Measurements from ENCODE around the gene VAMP1.
"Not testable (repeated sequence)": the region's sequence is repeated elsewhere in the genome, so short reads cannot be mapped to it uniquely, and the experiment has no call there.

The VAMP1 gene, protein sequence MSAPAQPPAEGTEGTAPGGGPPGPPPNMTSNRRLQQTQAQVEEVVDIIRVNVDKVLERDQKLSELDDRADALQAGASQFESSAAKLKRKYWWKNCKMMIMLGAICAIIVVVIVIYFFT
- long read RNA-seq, donor 1, partial matches to known transcripts: 0 of 2 reads
- long read RNA-seq, donor 1, other reads (novel, unspliced or antisense): 0 of 2 reads
- long read RNA-seq, donor 2: 0 reads
- long read RNA-seq, donor 3: 0 reads
- long read RNA-seq, donor 4, partial matches to known transcripts: 0 of 2 reads
- long read RNA-seq, donor 4, other reads (novel, unspliced or antisense): 0 of 2 reads
- long read RNA-seq, donor 5, partial matches to known transcripts: 0 of 3 reads
- long read RNA-seq, donor 5, other reads (novel, unspliced or antisense): 0 of 3 reads
- long read RNA-seq, donor 6, partial matches to known transcripts: 0 of 1 reads
- long read RNA-seq, donor 6, other reads (novel, unspliced or antisense): 0 of 1 reads
- long read RNA-seq, donor 7, partial matches to known transcripts: 28 of 30 reads
- long read RNA-seq, donor 7, other reads (novel, unspliced or antisense): 0 of 30 reads
- long read RNA-seq, donor 8, partial matches to known transcripts: 15 of 16 reads
- long read RNA-seq, donor 8, other reads (novel, unspliced or antisense): 0 of 16 reads

DNA sequence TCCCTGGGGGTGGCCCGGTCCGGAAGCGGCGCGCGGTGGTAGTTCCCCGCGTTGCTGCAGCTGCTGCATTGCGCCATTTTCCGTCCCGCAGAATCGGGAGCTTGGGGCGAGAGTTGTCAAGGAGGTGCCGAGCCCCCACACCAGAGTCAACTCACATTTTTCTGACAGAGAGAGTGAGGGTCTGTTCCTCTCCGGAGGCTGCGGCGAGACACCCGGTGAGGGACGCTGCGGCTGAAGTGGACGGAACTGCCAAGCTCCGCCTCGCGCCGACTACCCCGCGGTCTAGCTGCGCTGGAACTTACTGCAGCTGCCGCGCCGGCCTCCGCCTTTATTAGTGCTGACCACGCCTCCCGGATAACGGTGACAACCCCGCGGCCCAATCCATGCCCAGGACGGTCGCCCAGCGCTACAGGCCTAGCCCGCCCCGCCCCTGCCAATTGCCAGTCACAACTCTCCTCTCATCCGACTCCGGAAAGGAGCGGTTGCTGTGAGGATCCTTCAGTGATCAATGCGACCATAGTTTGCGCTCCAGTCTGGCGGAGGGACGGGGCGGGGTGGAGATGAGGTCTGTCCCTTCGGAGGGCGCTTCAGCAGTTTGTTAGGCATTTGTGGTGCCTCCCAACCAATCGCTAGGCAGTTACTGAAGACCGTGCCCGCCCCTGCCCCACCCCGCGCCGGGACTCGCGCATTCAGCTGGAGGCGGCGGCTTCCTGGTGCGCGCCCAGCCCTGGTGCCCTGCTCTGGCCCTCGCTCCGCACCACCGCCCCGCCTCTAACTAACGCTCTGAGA is at the start of gene VAMP1:
Gene VAMP1 (minus strand): TSS at position 303 of the 789 bp plus-strand sequence. CDS start 146 bp downstream, at position 157.
- DNase-seq: peak; percentile 99

DNA sequence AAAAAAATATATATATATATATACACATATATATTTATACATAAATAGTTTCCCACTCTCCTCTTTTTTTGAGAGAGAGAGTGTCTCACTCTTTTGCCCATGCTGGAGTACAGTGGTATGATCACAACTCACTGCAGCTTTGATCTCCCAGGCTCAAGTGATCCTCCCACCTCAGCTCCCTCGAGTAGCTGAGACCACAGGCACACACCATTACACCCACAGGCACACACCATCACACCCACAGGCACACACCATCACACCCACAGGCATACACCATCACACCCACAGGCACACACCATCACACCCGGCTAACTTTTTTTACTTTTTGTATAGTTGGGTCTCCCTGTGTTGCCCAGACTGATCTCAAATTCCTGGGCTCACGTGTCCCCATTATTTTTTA is 49.7 kb upstream of the VAMP1 start:
- DNase-seq: no peak

DNA sequence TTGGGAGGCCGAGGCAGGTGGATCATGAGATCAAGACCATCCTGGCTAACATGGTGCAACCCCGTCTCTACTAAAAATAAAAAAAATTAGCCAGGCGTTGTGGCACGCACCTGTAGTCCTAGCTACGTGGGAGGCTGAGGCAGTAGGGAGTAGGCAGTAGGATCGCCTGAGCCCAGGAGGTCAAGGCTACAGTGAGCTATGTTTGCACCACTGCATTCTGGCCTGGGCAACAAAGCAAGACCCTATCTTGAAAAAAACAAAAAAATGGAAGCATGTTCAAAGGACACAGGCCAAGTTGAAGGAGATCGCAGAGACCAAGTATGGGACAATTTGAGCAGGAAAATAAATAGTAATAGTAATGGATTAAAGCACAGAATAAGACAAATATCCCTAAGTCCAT is 37.6 kb upstream of the VAMP1 start:
- no peak for DNase-seq

DNA sequence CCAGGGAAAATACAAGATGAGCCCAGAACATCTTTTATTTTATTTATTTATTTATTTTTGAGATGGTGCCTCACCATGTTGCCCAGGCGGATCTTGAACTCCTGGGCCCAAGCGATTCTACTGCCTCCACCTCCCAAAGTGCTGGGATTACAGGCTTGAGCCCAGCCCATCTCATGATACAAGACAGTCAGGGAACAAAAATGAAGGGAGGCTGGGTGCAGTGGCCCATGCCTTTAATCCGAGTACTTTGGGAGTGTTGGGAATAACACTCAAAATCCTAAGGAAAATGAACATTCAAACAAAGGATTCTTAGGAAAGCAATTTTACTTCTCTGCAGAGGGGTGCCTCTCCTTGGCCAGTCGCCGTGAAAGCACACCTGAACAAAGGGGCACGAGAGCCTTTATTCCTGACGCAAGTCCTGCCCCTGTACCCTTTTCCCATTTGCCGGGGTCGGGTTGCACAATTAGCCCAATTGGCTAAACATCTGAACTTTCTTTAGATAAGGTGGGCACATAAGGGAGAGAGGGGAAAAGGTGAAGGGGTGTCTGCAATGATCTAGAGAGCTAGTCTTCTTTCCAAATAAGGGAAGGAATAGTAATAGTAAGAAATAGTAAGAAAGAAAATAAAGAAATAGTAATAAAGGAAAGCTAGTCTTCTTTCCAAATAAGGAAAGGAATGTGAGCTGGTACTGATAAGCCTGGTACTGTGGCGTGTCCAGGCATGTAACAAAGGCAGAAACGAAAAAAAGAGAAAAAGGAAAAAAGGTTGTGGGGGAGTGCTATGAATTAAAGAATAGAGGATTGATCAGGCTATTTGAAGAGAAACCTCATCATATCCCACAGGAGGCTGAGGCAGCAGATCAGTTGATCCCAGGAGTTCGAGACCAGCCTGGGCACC is 36.9 kb upstream of the VAMP1 start:
- DNase-seq: no peak

DNA sequence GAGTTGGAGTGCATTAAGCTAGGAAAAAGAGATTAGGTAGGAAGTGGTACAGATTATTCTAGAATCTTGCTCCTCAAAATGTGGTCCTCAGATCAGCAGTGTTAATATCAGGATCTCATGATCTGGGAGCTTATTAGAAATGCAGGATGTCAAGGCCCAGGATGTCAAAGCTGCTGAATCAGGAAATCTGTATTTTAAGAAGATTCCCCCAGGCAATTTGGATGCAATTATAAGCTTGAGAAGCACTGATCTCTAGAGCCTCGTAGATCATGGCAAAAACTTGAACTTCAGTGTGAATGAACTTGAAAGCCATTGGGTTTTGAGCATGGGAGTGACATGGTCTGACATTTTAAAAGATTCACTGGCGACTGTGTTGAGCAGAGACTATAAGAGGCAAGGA is 30.0 kb upstream of the VAMP1 start:
- DNase-seq: no peak

DNA sequence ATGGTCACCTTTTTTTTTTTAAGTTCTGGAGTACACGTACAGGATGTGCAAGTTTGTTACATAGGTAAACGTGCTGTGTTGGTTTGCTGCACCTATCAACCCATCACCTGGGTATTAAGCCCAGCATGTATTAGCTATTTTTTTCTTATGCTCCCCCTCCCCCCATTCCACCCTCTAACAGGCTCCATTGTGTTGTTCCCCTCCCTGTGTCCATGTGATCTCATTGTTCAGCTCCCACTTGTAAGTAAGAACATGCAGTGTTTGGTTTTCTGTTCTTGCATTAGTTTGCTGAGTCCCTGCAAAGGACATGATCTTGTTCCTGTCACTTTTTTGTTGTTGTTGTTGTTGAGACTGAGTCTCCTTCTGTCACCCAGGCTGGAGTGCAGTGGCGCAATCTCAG is 26.8 kb upstream of the VAMP1 start:
- DNase-seq: not testable (repeated sequence)

DNA sequence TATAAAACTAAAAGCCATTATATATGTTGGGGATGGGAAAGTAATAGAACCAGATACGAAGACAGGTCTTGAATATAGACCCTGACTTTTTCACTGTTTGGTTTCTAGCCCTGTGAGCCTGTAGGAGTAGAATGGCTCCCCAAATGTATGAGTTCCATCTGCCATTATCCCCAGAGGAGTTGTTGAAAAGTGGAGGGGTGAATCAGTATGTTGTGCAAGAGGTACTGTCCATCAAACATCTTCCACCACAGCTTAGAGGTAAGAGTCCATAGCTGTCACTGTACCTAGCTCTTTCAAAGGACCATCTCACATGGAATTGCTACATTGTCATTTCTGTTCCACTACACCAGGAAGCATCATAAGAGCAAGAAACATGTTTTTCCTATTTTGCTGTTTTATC is 24.5 kb upstream of the VAMP1 start:
- DNase-seq: no peak

DNA sequence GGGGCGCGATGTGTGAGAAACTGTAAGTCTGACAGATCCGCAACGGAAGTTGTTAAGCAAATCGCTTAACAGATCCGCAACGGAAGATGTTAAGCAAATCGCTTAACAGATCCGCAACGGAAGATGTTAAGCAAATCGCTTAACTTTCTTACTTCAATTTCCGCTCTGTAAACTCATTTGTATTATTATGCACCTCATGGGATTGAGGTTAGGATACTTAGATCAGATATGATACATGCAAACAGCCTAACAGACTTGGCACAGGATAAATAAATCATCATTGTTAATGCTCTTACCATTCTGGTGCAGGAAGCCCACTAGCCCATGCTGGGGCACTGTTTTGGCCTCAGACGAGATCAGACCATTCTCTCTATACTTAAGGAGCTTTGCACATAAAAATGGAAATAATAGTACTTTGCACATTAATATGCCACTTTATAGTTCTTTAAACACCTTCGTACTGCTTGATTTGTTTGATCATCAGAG is 23.8 kb upstream of the VAMP1 start:
- peak; percentile 16 for DNase-seq

DNA sequence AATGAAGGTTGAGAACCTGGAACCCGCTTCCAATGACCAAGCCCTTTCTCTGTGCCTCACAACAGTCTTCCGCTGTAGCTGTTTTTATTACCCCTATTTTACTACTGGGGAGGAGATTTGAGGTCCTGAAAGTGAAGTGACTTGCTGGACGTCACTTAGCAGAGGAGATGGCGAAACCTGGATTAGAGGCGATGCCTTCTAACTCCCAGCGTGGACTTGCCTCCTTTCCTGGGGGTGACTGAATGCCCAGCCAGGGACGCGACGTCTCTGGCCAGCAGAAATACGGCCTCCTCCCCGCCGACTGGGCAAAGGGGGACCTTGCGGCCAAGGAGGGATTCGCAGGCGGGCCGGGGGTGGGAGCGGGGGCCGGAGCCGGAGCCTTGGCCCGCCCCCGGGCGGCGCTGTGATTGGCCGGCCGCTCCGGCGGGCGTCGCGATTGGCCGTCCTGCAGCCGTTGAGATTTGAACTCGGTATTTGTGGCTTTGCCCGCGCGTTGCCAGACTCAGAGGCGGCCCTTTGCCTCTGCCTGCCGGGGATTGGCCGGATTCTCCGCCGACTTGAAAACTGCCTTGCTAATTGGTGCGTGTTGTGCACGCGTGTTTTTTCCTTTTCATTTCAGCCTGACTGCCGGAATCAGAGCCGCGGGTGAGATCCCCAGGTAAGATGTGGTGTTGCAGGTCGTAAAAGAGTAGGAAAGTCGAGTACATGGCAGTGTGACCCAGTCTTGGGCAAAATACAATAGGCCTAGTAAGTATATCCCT is 23.2 kb upstream of the VAMP1 start, which contains the start of gene NCAPD2:
Gene NCAPD2 (plus strand): TSS at position 606 of the 761 bp plus-strand sequence. CDS start 997 bp downstream, outside the sequence.
- DNase-seq: peak; percentile 92

DNA sequence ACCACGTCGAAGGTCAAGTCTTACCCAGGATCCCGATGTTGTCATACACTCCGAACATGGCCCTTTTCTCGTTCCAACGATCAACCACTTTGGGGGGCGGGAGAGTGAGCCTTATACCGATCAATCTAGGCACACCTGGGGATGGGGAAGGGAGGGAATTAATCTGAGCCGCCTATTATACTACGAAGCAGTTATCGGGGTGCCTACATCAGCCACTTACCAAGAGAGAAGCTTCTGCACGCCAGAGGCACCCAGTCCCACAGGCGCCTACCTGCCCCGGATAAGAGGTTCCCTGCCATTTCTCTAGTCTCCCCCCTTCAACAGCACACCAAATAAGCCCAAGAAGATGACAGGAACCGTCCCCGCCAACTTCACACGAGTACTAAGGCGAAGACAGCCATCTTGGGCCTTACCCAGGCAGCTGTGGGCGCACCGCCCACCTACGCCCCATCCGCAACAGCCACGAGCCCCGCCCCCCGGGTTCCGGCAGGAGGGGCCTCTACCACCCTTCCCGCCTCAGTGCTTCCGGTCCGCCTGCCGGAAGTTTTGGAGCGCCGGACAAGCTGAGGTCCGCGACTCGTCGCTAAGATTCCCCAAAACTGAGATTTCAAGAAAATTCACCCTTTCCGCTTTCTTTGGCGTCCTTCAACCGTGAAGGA is 22.5 kb upstream of the VAMP1 start, which contains the start of gene MRPL51:
Gene MRPL51 (minus strand): TSS at position 425 of the 659 bp plus-strand sequence. CDS start 126 bp downstream, at position 299.
- peak; percentile 83 for DNase-seq

DNA sequence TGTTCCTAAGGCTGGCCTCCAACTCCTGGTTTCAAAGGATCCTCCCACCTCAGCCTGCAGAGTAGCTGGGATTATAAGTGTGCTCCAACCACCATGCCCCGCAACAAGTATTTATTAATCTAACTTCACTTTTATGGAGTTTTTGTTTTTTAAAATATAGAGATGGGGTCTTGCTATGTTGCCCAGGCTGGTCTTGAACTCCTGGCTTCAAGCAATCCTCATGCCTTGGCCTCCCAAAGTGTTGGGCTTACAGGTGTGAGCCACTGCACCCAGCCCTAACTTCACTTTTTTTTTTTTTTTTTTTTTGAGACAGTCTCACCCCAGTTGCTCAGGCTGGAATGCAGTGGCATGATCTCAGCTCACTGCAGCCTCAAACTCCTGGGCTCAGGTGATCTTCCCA is 20.2 kb upstream of the VAMP1 start:
- DNase-seq: not testable (repeated sequence)

DNA sequence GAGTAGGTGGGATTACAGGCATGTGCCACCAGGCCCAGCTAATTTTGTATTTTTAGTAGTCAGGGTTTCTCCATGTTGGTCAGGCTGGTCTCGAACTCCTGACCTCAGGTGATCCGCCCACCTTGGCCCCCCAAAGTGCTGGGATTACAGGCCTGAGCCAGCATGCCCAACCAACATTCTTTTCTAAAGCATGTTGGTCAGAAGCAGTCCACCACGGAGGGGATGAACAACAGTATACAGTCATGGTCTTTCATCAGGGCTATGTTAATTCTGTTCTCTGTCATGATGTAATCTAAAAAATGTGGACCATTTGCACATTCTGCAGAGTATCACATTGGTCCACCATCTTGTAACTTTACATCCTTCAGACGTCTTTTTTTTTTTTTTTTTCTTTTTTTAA is 19.0 kb upstream of the VAMP1 start:
- DNase-seq: no peak

DNA sequence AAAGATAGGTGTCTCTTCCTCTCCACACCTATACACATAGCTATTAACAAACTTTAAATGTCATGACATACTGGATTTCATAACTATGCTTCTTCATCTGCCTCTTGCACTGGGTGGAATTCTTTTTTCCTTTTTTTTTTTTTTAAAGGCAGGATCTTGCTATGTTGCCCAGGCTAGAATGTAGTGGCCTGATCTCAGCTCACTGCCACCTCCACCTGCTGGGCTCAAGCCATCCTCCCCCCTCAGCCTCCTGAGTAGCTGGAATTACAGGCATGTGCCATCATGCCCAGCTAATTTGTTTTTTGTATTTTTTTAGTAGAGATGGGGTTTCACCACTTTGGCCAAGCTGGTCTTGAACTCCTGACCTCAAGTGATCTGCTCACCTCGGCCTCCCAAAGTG is 17.8 kb upstream of the VAMP1 start:
- DNase-seq: no peak

DNA sequence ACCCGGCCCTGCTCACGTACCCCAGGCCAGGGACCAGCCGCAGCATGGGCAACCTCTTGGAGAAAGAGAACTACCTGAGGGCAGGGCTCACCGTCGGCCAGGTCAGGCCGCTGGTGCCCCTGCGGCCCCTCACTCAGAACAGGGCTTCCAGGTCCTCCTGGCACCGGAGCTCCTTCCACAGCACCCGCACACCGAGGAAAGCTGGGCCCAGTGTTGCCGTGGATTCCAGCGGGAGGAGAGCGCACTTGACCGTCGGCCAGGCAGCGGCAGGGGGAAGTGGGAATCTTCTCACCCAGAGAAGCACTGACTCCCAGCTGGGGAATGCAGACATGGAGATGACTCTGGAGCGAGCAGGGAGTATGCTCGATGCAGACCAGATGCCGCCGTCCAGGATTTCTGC is 7.9 kb upstream of the VAMP1 start:
- DNase-seq: no peak

DNA sequence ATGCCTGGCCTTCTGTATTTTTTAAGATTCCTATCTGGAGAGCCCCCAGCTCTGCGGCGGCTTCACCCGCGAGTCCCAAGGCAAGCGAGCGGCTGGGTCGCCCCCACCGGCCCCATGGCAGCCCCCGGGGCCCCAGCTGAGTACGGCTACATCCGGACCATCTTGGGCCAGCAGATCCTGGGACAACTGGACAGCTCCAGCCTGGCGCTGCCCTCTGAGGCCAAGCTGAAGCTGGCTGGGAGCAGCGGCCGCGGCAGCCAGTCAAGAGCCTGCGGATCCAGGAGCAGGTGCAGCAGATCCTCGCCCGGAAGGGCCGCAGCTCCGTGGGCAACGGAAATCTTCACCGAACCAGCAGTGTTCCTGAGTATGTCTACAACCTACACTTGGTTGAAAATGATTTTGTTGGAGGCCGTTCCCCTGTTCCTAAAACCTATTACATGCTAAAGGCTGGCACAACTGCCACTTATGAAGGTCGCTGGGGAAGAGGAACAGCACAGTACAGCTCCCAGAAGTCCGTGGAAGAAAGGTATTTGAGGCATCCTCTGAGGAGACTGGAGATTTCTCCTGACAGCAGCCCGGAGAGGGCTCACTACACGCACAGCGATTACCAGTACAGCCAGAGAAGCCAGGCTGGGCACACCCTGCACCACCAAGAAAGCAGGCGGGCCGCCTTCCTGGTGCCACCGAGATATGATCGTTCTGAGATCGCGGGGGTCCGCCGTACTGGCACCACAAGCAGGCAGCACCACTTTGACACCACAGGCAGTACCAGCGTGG is 7.3 kb upstream of the VAMP1 start:
- not testable (repeated sequence) for DNase-seq

DNA sequence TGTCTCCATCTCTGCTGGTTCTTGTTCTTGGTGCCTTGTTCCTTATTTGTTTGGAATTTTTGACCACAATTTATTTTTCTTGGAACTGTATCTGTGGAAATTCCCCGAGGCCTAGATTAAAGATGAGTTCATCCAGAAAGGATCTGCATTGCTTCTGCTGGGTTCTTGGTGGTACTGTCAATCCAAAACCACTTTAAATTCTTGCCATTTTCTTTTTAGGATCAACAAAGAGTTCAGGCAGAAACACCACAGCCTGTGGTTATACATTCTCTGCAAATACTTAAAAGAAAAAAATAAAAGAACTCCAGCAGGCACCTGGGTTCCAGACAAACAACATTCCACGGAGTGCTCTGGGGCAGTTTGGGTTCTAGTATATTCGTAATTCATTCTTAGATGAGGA is 6.0 kb upstream of the VAMP1 start:
- DNase-seq: no peak

DNA sequence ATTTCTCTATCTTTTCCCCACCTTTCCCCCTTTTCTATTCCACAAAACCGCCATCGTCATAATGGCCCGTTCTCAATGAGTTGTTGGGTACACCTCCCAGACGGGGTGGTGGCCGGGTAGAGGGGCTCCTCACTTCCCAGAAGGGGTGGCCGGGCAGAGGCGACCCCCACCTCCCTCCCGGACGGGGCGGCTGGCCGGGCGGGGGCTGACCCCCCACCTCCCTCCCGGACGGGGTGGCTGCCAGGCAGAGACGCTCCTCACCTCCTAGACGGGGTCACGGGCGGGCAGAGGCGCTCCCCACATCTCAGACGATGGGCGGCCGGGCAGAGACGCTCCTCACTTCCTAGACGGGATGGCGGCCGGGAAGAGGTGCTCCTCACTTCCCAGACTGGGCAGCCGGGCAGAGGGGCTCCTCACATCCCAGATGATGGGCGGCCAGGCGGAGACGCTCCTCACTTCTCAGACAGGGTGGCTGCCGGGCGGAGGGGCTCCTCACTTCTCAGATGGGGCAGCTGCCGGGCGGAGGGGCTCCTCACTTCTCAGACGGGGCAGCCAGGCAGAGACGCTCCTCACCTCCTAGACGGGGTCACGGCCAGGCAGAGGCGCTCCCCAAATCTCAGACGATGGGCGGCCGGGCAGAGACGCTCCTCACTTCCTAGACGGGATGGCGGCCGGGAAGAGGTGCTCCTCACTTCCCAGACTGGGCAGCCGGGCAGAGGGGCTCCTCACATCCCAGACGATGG is 4.9 kb upstream of the VAMP1 start:
- DNase-seq: not testable (repeated sequence)

DNA sequence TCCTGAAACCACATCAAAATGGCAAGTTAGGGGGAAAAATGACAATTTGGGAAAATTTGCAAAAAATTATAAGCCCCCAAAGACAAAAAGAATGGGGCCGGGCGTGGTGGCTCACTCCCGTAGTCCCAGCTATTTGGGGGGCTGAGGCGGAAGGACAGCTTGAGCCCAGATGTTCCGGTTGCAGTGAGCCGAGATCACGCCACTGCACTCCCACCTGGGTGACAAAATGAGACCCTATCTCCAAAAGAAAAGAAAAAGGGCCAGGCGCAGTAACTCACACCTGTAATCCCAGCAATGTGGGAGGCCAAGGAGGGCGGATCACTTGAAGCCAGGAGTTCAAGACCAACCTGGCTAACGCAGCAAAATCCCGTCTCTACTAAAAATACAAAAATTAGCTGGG is 2.0 kb upstream of the VAMP1 start:
- DNase-seq: no peak

DNA sequence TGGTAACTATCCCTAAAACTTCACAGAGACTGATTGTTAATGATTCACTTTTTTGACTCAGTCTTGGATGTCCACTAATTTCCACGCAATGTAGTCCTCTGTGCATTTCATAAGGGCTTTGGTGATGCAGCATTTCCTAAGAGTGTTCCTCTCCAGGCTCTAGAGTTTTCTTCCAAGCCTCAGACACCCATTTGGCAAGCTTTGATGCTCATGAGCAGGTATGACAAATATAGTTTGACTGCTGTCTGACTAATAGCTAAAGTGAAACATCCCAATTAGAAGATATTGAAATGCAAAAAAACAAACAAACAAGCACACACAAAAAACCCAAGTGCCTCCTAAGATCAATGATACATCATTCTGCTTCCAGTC is 1.5 kb upstream of the VAMP1 start:
- DNase-seq: no peak
